ENCODE measurements around the gene GP1BB. TPM values are rescaled to one million over a fixed set of nuclear protein-coding genes. Genes with fewer than 3 reads are reported as not detected.

Gene GP1BB
- polyA plus RNA-seq, 1 of the 3 experiments (the other 2 are of a cell fraction), result 1.5 TPM

- no peak overlapping the region for H3K27ac ChIP-seq (ENCODE audit: low read depth in 2 of 2, low read length in 1 of 2)
- 73% methylated on average over 18 of the region's 19 CpGs for WGBS (ENCODE audit: low lambda C conversion rate)
These were observed 31.5 kb upstream of the GP1BB start for GRCh38 chr22:19691721-19692341.

More at GRCh38 chr22:19691721-19692341, 31.5 kb upstream of the GP1BB start:
- ChIA-PET POLR2A (no interaction called here), CTCF (interaction anchor here (4.9 kb wide), 1 partner anchor 13 kb away, joined by 31 read pairs; no protein-coding TSS in a partner anchor)
- no peaks in the 10 kb centered on the region for H3K79me2 ChIP-seq (ENCODE audit: insufficient read depth)
- H2AFZ ChIP-seq (ENCODE audit: low read depth), result no peak overlapping the region
- H3K4me1 ChIP-seq (ENCODE audit: control insufficient read depth in 1 of 2, insufficient read depth in 2 of 2, low read depth in 1 of 2, low read length in 1 of 2), result peaks cover 0 to 6% of the 10 kb centered on the region in 2 experiments; a peak in 1 of 4 replicates
- no peaks in the 10 kb centered on the region for H3K9me3 ChIP-seq
- H3K4me3 ChIP-seq (ENCODE audit: low read depth in 2 of 2, low read length in 1 of 2), result no peak overlapping the region
- no peak overlapping the region for H3K9ac ChIP-seq
- H4K20me1 ChIP-seq (ENCODE audit: insufficient read depth), result no peaks in the 10 kb centered on the region
- no peaks in the 10 kb centered on the region for H3K27me3 ChIP-seq (ENCODE audit: insufficient read depth)
- H3K36me3 ChIP-seq (replicated peaks in 1 of 2; ENCODE audit: control insufficient read depth in 1 of 2, insufficient read depth in 2 of 2, low read length in 1 of 2), result no peaks in the 10 kb centered on the region
- no peaks in the 10 kb centered on the region for H3K9me2 ChIP-seq
- H3F3A ChIP-seq (replicated peaks; ENCODE audit: insufficient read depth), result no peaks in the 10 kb centered on the region
- TF ChIP-seq YY1 (IDR thresholded peaks at IDR 0.05; ENCODE audit: low read depth) (no peak), NFIC (IDR thresholded peaks at IDR 0.05; ENCODE audit: borderline replicate concordance) (no peak), REST (IDR thresholded peaks at IDR 0.05; ENCODE audit: low read depth, low read length) (no peak), EP300 (IDR thresholded peaks at IDR 0.05; ENCODE audit: borderline replicate concordance in 1 of 2, low read depth in 1 of 2, low read length in 1 of 2) (no peak), MEF2A (IDR thresholded peaks at IDR 0.05; ENCODE audit: borderline replicate concordance, low read depth) (no peak), MAX (IDR thresholded peaks at IDR 0.05; ENCODE audit: low read depth) (no peak), ZBTB33 (IDR thresholded peaks at IDR 0.05; ENCODE audit: borderline replicate concordance, low read depth) (no peak)
- H3K4me2 ChIP-seq, result no peak overlapping the region
- DNase-seq, result no peak

Data from SK-N-SH (cell line).